Smooth muscle cell (in vitro differentiated cells): ENCODE results near the gene PRM2. TPM values are rescaled to one million over a fixed set of nuclear protein-coding genes. Genes with fewer than 3 reads are reported as not detected.

Experiments used
- DNase-seq: peaks from one replicate; lab custom pipeline; 2025; ENCODE audit not compliant: unreplicated experiment; lab: John Stamatoyannopoulos, UW
- H2AFZ ChIP-seq: fragments of 200-600 bp; sonication (generic); 2 replicates; pipeline ENCODE4 v1.6.0; 2016; ENCODE audit warnings: antibody characterized with exemption, low read depth, mild to moderate bottlenecking
- H3F3A ChIP-seq: fragments of 200-600 bp; sonication (generic); 2 replicates; pipeline ENCODE4 v1.6.0; 2017; ENCODE audit warnings: antibody characterized with exemption, low read depth
- H3K27ac ChIP-seq: fragments of 200-600 bp; sonication (generic); 2 replicates; pipeline ENCODE4 v1.5.1; 2016; ENCODE audit warnings: low read depth, mild to moderate bottlenecking
- H3K27me3 ChIP-seq: fragments of 200-600 bp; sonication (generic); 2 replicates; pipeline ENCODE4 v1.6.1; 2016; ENCODE audit warnings: low read depth, mild to moderate bottlenecking
- H3K36me3 ChIP-seq: fragments of 200-600 bp; sonication (generic); 2 replicates; pipeline ENCODE4 v1.5.1; 2016; ENCODE audit warnings: low read depth
- H3K4me1 ChIP-seq: fragments of 200-600 bp; sonication (generic); 2 replicates; pipeline ENCODE4 v1.5.1; 2016; ENCODE audit warnings: low read depth
- H3K4me2 ChIP-seq: fragments of 200-600 bp; sonication (generic); 2 replicates; pipeline ENCODE4 v1.6.0; 2016; ENCODE audit warnings: mild to moderate bottlenecking
- H3K4me3 ChIP-seq: fragments of 200-600 bp; sonication (generic); 2 replicates; pipeline ENCODE4 v1.5.1; 2016; ENCODE audit warnings: mild to moderate bottlenecking
- H3K79me2 ChIP-seq: fragments of 200-600 bp; sonication (generic); 2 replicates; pipeline ENCODE4 v1.6.0; 2016; ENCODE audit warnings: low read depth, mild to moderate bottlenecking
- H3K9ac ChIP-seq: fragments of 200-600 bp; sonication (generic); 2 replicates; pipeline ENCODE4 v1.6.0; 2016; ENCODE audit warnings: low read depth
- H3K9me3 ChIP-seq: fragments of 200-600 bp; sonication (generic); replicated peaks from 2 replicates; pipeline ENCODE4 v1.5.1; 2016; ENCODE audit warnings: low read depth
- H4K20me1 ChIP-seq: fragments of 200-600 bp; sonication (generic); 2 replicates; pipeline ENCODE4 v1.6.0; 2016; ENCODE audit warnings: low read depth
- CTCF ChIP-seq: fragments of 200-600 bp; sonication (generic); IDR thresholded peaks from 2 replicates; pipeline ENCODE4 v1.5.1; 2017; ENCODE audit warnings: borderline replicate concordance, mild to moderate bottlenecking, antibody characterized with exemption; ENCODE audit not compliant: insufficient read depth, poor library complexity, severe bottlenecking
- WGBS: methylation state at CpG from one replicate; pipeline ENCODE4 v1.1.7; 2016; ENCODE audit warnings: low lambda C conversion rate; 5-methylcytosine and 5-hydroxymethylcytosine counted together
- polyA plus RNA-seq: library from polyadenylated mRNA; unstranded; fragments of >200 nt; fragmentation: Nextera tagmentation; extraction: Ambion mirVana; gene quantifications from 2 replicates; pipeline ENCODE4 v1.2.1, GENCODE V29; 2016
- total RNA-seq: library from RNA; depleted of rRNA; stranded (reverse); fragments of >200 nt; gene quantifications from 2 replicates; pipeline ENCODE4 v1.2.3, GENCODE V29; 2014

PRM2 gene
- total and polyA plus RNA-seq, 2 experiments from 2014 or later = not detected

DNA sequence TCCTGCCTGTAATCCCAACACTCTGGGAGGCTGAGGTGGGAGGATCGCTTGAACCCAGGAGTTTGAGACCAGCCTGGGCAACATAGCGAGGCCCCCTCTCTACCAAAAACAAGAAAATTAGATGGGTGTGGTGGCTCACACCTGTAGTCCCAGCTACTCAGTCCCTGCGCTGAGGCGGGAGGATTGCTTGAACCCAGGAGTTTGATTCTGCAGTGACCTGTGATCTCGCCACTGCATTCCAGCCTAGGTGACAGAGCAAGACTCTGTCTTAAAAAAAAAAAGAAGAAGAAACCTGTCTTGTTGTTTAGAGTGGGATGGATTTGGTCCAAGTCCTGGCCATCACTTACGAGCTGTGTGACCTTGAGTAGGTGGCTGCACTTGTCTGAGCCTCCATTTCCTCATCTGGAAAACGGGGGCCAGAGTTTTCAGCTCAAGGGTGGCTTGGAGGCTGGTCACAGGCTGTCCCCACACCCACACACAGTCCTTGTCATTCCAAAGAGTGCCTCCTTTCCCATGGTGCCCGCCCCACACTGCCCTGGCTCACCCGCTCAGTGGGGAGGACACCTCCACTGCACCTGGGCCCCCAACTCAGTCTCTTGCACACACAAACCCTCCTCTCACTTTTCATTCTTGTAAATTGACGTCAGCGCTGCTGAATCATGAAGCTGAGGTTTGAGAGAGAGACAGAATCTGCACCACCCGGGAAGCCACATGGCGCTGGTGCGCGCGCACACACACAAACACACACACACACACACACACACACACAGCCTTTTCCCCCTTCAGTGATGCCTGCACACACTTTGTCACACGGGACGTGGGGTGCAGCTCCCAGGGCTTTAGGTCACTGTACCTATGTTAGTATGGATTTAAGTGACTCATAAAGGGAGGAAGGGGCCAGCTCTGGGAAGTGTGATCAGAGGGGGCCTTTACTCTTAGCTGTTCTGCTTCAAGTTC lies 24.5 kb downstream of the PRM2 start:
- no peak for DNase-seq
- Histone ChIP-seq H3K9me3 (no peaks in the 10 kb centered on the region), H3F3A (peaks cover 18% of the 10 kb centered on the region), H2AFZ (no peak overlapping the region), H3K27ac (no peak overlapping the region), H3K9ac (no peak overlapping the region), H3K79me2 (peaks cover 19% of the 10 kb centered on the region), H3K4me1 (peaks cover 10% of the 10 kb centered on the region), H3K36me3 (no peaks in the 10 kb centered on the region), H3K27me3 (no peaks in the 10 kb centered on the region), H3K4me2 (peak overlapping the region; percentile 95), H4K20me1 (peaks cover 35% of the 10 kb centered on the region), H3K4me3 (no peak overlapping the region)
- WGBS = 65% methylated on average over 18 of the region's 18 CpGs
- no peak for TF ChIP-seq CTCF

DNA sequence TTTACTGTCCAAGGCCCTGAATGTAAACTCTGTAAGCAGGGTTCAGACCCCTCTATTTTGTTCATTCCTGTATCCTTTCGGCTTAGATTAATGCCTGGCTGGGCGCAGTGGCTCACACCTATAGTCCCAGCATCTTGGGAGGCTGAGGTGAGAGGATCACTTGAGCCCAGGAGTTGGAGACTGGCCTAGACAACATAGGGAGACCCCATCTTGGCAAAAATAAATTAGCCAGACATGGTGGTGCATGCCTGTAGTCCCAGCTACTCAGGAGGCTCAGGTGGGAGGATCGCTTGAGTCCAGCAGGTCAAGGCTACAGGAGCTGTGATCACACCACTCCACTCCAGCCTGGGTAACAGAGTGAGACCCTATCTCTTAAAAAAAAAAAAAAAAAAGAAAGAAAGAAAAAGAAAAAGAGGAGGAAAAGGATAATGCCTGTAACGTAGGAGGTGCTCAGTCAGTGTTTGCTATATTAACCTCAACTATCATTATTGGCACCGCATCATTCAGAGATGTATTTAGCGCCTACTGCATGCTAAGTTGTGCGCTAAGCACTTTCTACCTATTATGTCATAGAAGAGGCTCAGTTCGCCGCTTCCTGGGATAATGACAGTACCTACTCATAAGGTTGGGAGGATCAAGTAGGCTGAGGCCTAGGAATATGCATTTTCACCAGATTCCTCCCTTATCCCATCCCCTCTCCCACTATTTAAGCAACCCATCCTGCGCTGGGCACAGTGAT lies 25.3 kb downstream of the PRM2 start:
- TF ChIP-seq CTCF = no peak
- WGBS = 97% methylated on average over 10 of the region's 10 CpGs

GRCh38 chr16:11250091-11250785 lies 26.0 kb downstream of the PRM2 start:
- no peak for DNase-seq
- no peak for TF ChIP-seq CTCF
- H3K9ac ChIP-seq = no peak overlapping the region
- peaks cover 15% of the 10 kb centered on the region for H3K79me2 ChIP-seq
- H3K36me3 ChIP-seq = no peaks in the 10 kb centered on the region
- no peak overlapping the region for H2AFZ ChIP-seq
- H3F3A ChIP-seq = peaks cover 18% of the 10 kb centered on the region
- WGBS = 80% methylated on average over 16 of the region's 16 CpGs
- H3K27ac ChIP-seq = no peak overlapping the region
- H3K9me3 ChIP-seq = no peaks in the 10 kb centered on the region
- no peaks in the 10 kb centered on the region for H3K27me3 ChIP-seq
- peaks cover 10% of the 10 kb centered on the region for H3K4me1 ChIP-seq
- H4K20me1 ChIP-seq = peaks cover 31% of the 10 kb centered on the region
- no peak overlapping the region for H3K4me3 ChIP-seq
- H3K4me2 ChIP-seq = no peak overlapping the region

More for the DNA sequence above, 25.3 kb downstream of the PRM2 start:
- Histone ChIP-seq H3K9ac (no peak overlapping the region), H2AFZ (no peak overlapping the region), H3K9me3 (no peaks in the 10 kb centered on the region), H3K27me3 (no peaks in the 10 kb centered on the region), H3K79me2 (peaks cover 19% of the 10 kb centered on the region), H3F3A (peaks cover 18% of the 10 kb centered on the region), H4K20me1 (peaks cover 35% of the 10 kb centered on the region), H3K4me2 (no peak overlapping the region), H3K4me3 (no peak overlapping the region), H3K27ac (no peak overlapping the region), H3K4me1 (peaks cover 10% of the 10 kb centered on the region), H3K36me3 (no peaks in the 10 kb centered on the region)
- DNase-seq = no peak
